BLaER1 (cell line): ENCODE measurements around the gene ZWILCH.
"Not testable (repeated sequence)": the region's sequence is repeated elsewhere in the genome, so short reads cannot be mapped to it uniquely, and the experiment has no call there.

ENCODE experiments used
- H3K27ac ChIP-seq: shearing (Covaris generic); formaldehyde crosslinking; 2 replicates; pipeline ENCODE4 v1.8.1; 2022
- H3K27me3 ChIP-seq: shearing (Covaris generic); formaldehyde crosslinking; 2 replicates; pipeline ENCODE4 v1.8.1; 2022
- H3K36me3 ChIP-seq: shearing (Covaris generic); formaldehyde crosslinking; 2 replicates; pipeline ENCODE4 v1.8.1; 2022
- H3K4me1 ChIP-seq: shearing (Covaris generic); formaldehyde crosslinking; 2 replicates; pipeline ENCODE4 v1.8.1; 2022
- H3K4me2 ChIP-seq: shearing (Covaris generic); formaldehyde crosslinking; 2 replicates; pipeline ENCODE4 v1.8.1; 2022
- H3K4me3 ChIP-seq: shearing (Covaris generic); formaldehyde crosslinking; 2 replicates; pipeline ENCODE4 v1.8.1; 2022
- H3K9ac ChIP-seq: shearing (Covaris generic); formaldehyde crosslinking; 2 replicates; pipeline ENCODE4 v1.8.1; 2022
- H3K9me3 ChIP-seq: shearing (Covaris generic); formaldehyde crosslinking; 2 replicates; pipeline ENCODE4 v1.8.1; 2022
- H4K20me1 ChIP-seq: shearing (Covaris generic); formaldehyde crosslinking; 2 replicates; pipeline ENCODE4 v1.8.1; 2022
- Cebpa-rat ChIP-seq: shearing (Covaris generic); IDR thresholded peaks from 2 replicates; pipeline ENCODE4 v1.8.1; 2022

ZWILCH gene

GRCh38 chr15:66588537-66588936, 83.4 kb downstream of the ZWILCH start:
- H3K4me2 ChIP-seq, result no peak overlapping the region
- H3K4me1 ChIP-seq, result no peaks in the 10 kb centered on the region
- no peak for TF ChIP-seq Cebpa-rat
- no peak overlapping the region for H3K4me3 ChIP-seq
- no peak overlapping the region for H3K27ac ChIP-seq
- H3K36me3 ChIP-seq, result no peaks in the 10 kb centered on the region
- no peaks in the 10 kb centered on the region for H3K27me3 ChIP-seq
- H4K20me1 ChIP-seq, result no peaks in the 10 kb centered on the region
- H3K9me3 ChIP-seq, result no peaks in the 10 kb centered on the region
- H3K9ac ChIP-seq, result no peak overlapping the region

GRCh38 chr15:66588971-66589370, 83.8 kb downstream of the ZWILCH start:
- no peak overlapping the region for H3K4me2 ChIP-seq
- no peaks in the 10 kb centered on the region for H3K27me3 ChIP-seq
- no peak overlapping the region for H3K9ac ChIP-seq
- no peak overlapping the region for H3K4me3 ChIP-seq
- TF ChIP-seq Cebpa-rat, result no peak
- no peaks in the 10 kb centered on the region for H3K36me3 ChIP-seq
- no peaks in the 10 kb centered on the region for H4K20me1 ChIP-seq
- H3K4me1 ChIP-seq, result no peaks in the 10 kb centered on the region
- no peak overlapping the region for H3K27ac ChIP-seq
- H3K9me3 ChIP-seq, result no peaks in the 10 kb centered on the region

- H3K9me3 ChIP-seq, H3K4me1 ChIP-seq, H3K27me3 ChIP-seq, H3K4me3 ChIP-seq, H3K4me2 ChIP-seq, H3K36me3 ChIP-seq, H3K9ac ChIP-seq, H3K27ac ChIP-seq, H4K20me1 ChIP-seq: not testable (repeated sequence)
Observed at GRCh38 chr15:66589429-66589828, 84.3 kb downstream of the ZWILCH start.

GRCh38 chr15:66590435-66590834, 85.3 kb downstream of the ZWILCH start:
- Histone ChIP-seq H3K9me3 (no peaks in the 10 kb centered on the region), H3K4me2 (no peak overlapping the region), H3K36me3 (no peaks in the 10 kb centered on the region), H3K4me1 (no peaks in the 10 kb centered on the region), H3K27ac (no peak overlapping the region), H3K9ac (no peak overlapping the region), H4K20me1 (no peaks in the 10 kb centered on the region), H3K27me3 (no peaks in the 10 kb centered on the region), H3K4me3 (no peak overlapping the region)
- TF ChIP-seq Cebpa-rat, result no peak

GRCh38 chr15:66591322-66591862, 86.3 kb downstream of the ZWILCH start:
- no peak for TF ChIP-seq Cebpa-rat
- Histone ChIP-seq H3K36me3 (no peaks in the 10 kb centered on the region), H4K20me1 (no peaks in the 10 kb centered on the region), H3K4me3 (no peak overlapping the region), H3K9ac (no peak overlapping the region), H3K9me3 (no peaks in the 10 kb centered on the region), H3K4me1 (no peaks in the 10 kb centered on the region), H3K4me2 (no peak overlapping the region), H3K27ac (no peak overlapping the region), H3K27me3 (no peaks in the 10 kb centered on the region)

GRCh38 chr15:66592505-66593218, 87.5 kb downstream of the ZWILCH start:
- H3K9me3 ChIP-seq, result no peaks in the 10 kb centered on the region
- H3K36me3 ChIP-seq, result no peaks in the 10 kb centered on the region
- no peak overlapping the region for H3K4me3 ChIP-seq
- no peaks in the 10 kb centered on the region for H3K27me3 ChIP-seq
- no peaks in the 10 kb centered on the region for H4K20me1 ChIP-seq
- H3K4me1 ChIP-seq, result no peaks in the 10 kb centered on the region
- TF ChIP-seq Cebpa-rat, result no peak
- no peak overlapping the region for H3K4me2 ChIP-seq
- H3K27ac ChIP-seq, result no peak overlapping the region
- no peak overlapping the region for H3K9ac ChIP-seq

- no peak overlapping the region for H3K9ac ChIP-seq
- H3K36me3 ChIP-seq, result no peaks in the 10 kb centered on the region
- H3K4me2 ChIP-seq, result no peak overlapping the region
- H4K20me1 ChIP-seq, result no peaks in the 10 kb centered on the region
- no peak for TF ChIP-seq Cebpa-rat
- no peaks in the 10 kb centered on the region for H3K9me3 ChIP-seq
- no peaks in the 10 kb centered on the region for H3K27me3 ChIP-seq
- 0 out of 2 replicates have a peak, but pooled peaks cover under 1% of the 10 kb centered on the region for H3K4me1 ChIP-seq
- H3K27ac ChIP-seq, result no peak overlapping the region
- no peak overlapping the region for H3K4me3 ChIP-seq
Observed at GRCh38 chr15:66593219-66593780, 88.2 kb downstream of the ZWILCH start.

- no peak overlapping the region for H3K27ac ChIP-seq
- no peak for TF ChIP-seq Cebpa-rat
- H3K36me3 ChIP-seq, result no peaks in the 10 kb centered on the region
- H3K9ac ChIP-seq, result no peak overlapping the region
- H3K4me1 ChIP-seq, result 0 out of 2 replicates have a peak, but pooled peaks cover 5% of the 10 kb centered on the region
- no peaks in the 10 kb centered on the region for H3K27me3 ChIP-seq
- no peaks in the 10 kb centered on the region for H4K20me1 ChIP-seq
- H3K4me3 ChIP-seq, result no peak overlapping the region
- H3K4me2 ChIP-seq, result no peak overlapping the region
- no peaks in the 10 kb centered on the region for H3K9me3 ChIP-seq
Observed at GRCh38 chr15:66594344-66594743, 89.2 kb downstream of the ZWILCH start.

- Histone ChIP-seq H3K27me3 (no peaks in the 10 kb centered on the region), H3K9me3 (no peaks in the 10 kb centered on the region), H3K9ac (no peak overlapping the region), H3K36me3 (no peaks in the 10 kb centered on the region), H3K4me3 (no peak overlapping the region), H4K20me1 (no peaks in the 10 kb centered on the region), H3K27ac (no peak overlapping the region), H3K4me2 (no peak overlapping the region), H3K4me1 (0 out of 2 replicates have a peak, but pooled peaks cover 5% of the 10 kb centered on the region)
- no peak for TF ChIP-seq Cebpa-rat
Observed at GRCh38 chr15:66594836-66595235, 89.7 kb downstream of the ZWILCH start.

- no peak for TF ChIP-seq Cebpa-rat
- no peaks in the 10 kb centered on the region for H4K20me1 ChIP-seq
Observed at GRCh38 chr15:66595332-66595731, 90.2 kb downstream of the ZWILCH start.

More at GRCh38 chr15:66595332-66595731, 90.2 kb downstream of the ZWILCH start:
- H3K4me3 ChIP-seq, result no peak overlapping the region
- H3K36me3 ChIP-seq, result no peaks in the 10 kb centered on the region
- H3K27ac ChIP-seq, result no peak overlapping the region
- no peak overlapping the region for H3K9ac ChIP-seq
- 0 out of 2 replicates have a peak, but pooled peaks cover 5% of the 10 kb centered on the region for H3K4me1 ChIP-seq
- no peaks in the 10 kb centered on the region for H3K27me3 ChIP-seq
- H3K9me3 ChIP-seq, result no peaks in the 10 kb centered on the region
- no peak overlapping the region for H3K4me2 ChIP-seq
